Measurements from ENCODE around the gene PTPRC. TPM values are rescaled to one million over a fixed set of nuclear protein-coding genes. Genes with fewer than 3 reads are reported as not detected.

PTPRC gene
- polyA plus RNA-seq, 1 donor (not counting 4 experiments of a cell fraction or from before 2014, with no cell fraction given) = not detected

GRCh38 chr1:198678301-198678836 lies 39.5 kb downstream of the PTPRC start:
- H3K4me2 ChIP-seq (ENCODE audit: control insufficient read depth, extremely low read depth, insufficient read depth, low read depth, low read length) = no peak overlapping the region
- no peaks in the 10 kb centered on the region for H3K9me3 ChIP-seq (ENCODE audit: control insufficient read depth, low read depth, low read length)
- H3K9me1 ChIP-seq (ENCODE audit: control insufficient read depth, extremely low read depth, insufficient read depth, low read length) = no peaks in the 10 kb centered on the region
- H3K4me3 ChIP-seq (ENCODE audit: control insufficient read depth in 2 of 3, extremely low read depth in 1 of 3, insufficient read depth in 2 of 3, low read depth in 1 of 3, low read length in 3 of 3) = no peak overlapping the region
- H3K79me2 ChIP-seq (ENCODE audit: control insufficient read depth, insufficient read depth, low read length) = no peaks in the 10 kb centered on the region
- FAIRE-seq (no peak), DNase-seq (ENCODE audit: low read depth, low spot score) (no peak)
- no peaks in the 10 kb centered on the region for H4K20me1 ChIP-seq (ENCODE audit: control insufficient read depth, extremely low read depth, insufficient read depth, low read length)
- no peak for TF ChIP-seq EZH2 (IDR thresholded peaks at IDR 0.05; ENCODE audit: low read length)
- no peak for TF ChIP-seq CTCF (optimal IDR thresholded peaks at IDR 0.05 in 1 of 3, IDR thresholded peaks at IDR 0.05 in 1 of 3, conservative IDR thresholded peaks at IDR 0.05 in 1 of 3; ENCODE audit: extremely low read depth in 1 of 3, insufficient read depth in 2 of 3, low read length in 3 of 3)
- dilution Hi-C loops (cut with MboI; ENCODE audit: extremely low pct_ligation_motif_present, low sequenced_read_pairs) = no loop called here
- H3K27me3 ChIP-seq (ENCODE audit: control insufficient read depth, extremely low read depth, insufficient read depth, low read length) = no peaks in the 10 kb centered on the region
- H3K4me1 ChIP-seq (ENCODE audit: control insufficient read depth, extremely low read depth, insufficient read depth, low read length) = peaks cover 12% of the 10 kb centered on the region
- no peak overlapping the region for H3K9ac ChIP-seq (ENCODE audit: control insufficient read depth, extremely low read depth, insufficient read depth, low read length)
- H3K27ac ChIP-seq (ENCODE audit: control insufficient read depth, insufficient read depth, low read length) = no peak overlapping the region
- no peaks in the 10 kb centered on the region for H3K36me3 ChIP-seq (ENCODE audit: control insufficient read depth in 2 of 2, extremely low read depth in 1 of 2, insufficient read depth in 2 of 2, low read length in 2 of 2)
- H2AFZ ChIP-seq (ENCODE audit: control insufficient read depth, low read length) = no peak overlapping the region

DNA sequence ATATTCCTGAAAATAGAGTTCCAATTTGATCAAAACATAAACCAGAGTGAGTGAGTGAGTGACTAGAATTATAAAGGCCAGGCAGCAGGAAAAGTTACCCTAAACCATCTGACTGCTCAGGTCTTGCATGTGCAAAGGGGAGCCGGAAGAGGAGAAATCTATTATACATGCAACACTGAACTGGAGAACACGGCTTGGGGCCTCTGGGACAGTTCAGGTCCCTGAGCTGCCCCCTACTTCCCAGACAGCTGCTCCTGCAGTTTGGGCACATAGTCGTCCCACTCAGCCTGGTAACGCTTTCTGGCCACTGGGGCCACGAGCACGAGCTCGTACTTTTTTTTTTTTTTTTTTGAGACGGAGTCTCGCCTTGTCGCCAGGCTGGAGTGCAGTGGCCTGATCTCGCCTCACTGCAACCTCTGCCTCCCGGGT lies 40.1 kb downstream of the PTPRC start:
- FAIRE-seq (no peak), DNase-seq (ENCODE audit: low read depth, low spot score) (no peak)
- no peaks in the 10 kb centered on the region for H3K9me3 ChIP-seq (ENCODE audit: control insufficient read depth, low read depth, low read length)
- no peaks in the 10 kb centered on the region for H3K79me2 ChIP-seq (ENCODE audit: control insufficient read depth, insufficient read depth, low read length)
- no peak overlapping the region for H3K9ac ChIP-seq (ENCODE audit: control insufficient read depth, extremely low read depth, insufficient read depth, low read length)
- H3K9me1 ChIP-seq (ENCODE audit: control insufficient read depth, extremely low read depth, insufficient read depth, low read length) = no peaks in the 10 kb centered on the region
- no peaks in the 10 kb centered on the region for H3K36me3 ChIP-seq (ENCODE audit: control insufficient read depth in 2 of 2, extremely low read depth in 1 of 2, insufficient read depth in 2 of 2, low read length in 2 of 2)
- no peaks in the 10 kb centered on the region for H3K27me3 ChIP-seq (ENCODE audit: control insufficient read depth, extremely low read depth, insufficient read depth, low read length)
- H3K4me3 ChIP-seq (ENCODE audit: control insufficient read depth in 2 of 3, extremely low read depth in 1 of 3, insufficient read depth in 2 of 3, low read depth in 1 of 3, low read length in 3 of 3) = no peak overlapping the region
- H4K20me1 ChIP-seq (ENCODE audit: control insufficient read depth, extremely low read depth, insufficient read depth, low read length) = no peaks in the 10 kb centered on the region
- H3K27ac ChIP-seq (ENCODE audit: control insufficient read depth, insufficient read depth, low read length) = no peak overlapping the region
- no peak overlapping the region for H3K4me2 ChIP-seq (ENCODE audit: control insufficient read depth, extremely low read depth, insufficient read depth, low read depth, low read length)
- TF ChIP-seq EZH2 (IDR thresholded peaks at IDR 0.05; ENCODE audit: low read length) (no peak), CTCF (optimal IDR thresholded peaks at IDR 0.05 in 1 of 3, IDR thresholded peaks at IDR 0.05 in 1 of 3, conservative IDR thresholded peaks at IDR 0.05 in 1 of 3; ENCODE audit: extremely low read depth in 1 of 3, insufficient read depth in 2 of 3, low read length in 3 of 3) (no peak)
- no peak overlapping the region for H2AFZ ChIP-seq (ENCODE audit: control insufficient read depth, low read length)
- peaks cover 12% of the 10 kb centered on the region for H3K4me1 ChIP-seq (ENCODE audit: control insufficient read depth, extremely low read depth, insufficient read depth, low read length)
- dilution Hi-C loops (cut with MboI; ENCODE audit: extremely low pct_ligation_motif_present, low sequenced_read_pairs) = no loop called here

Data from keratinocyte (primary cell).